Vagina (tissue), 2 donors: ENCODE measurements around the gene HEATR5A.

Experiments used
- CTCF ChIP-seq, 3 experiments: fragments of 450-650 bp in 2 of 3; fragments of 200-600 bp in 1 of 3; sonication (generic) in 1 of 3; IDR thresholded peaks; one replicate each; pipeline ENCODE4 v1.5.1; 2017 to 2019; ENCODE audit warnings: antibody characterized with exemption in 3 of 3, mild to moderate bottlenecking in 2 of 3, moderate library complexity in 2 of 3
- POLR2AphosphoS5 ChIP-seq, 2 donors: sonication (generic); formaldehyde crosslinking; IDR thresholded peaks; one replicate each; pipeline ENCODE4 v1.9.0; 2017; ENCODE audit warnings: antibody characterized with exemption in 2 of 2, mild to moderate bottlenecking in 2 of 2, low read depth in 1 of 2; ENCODE audit not compliant: insufficient read depth in 1 of 2

- TF ChIP-seq CTCF (IDR thresholded peaks at IDR 0.05) (no peak), POLR2AphosphoS5 (IDR thresholded peaks at IDR 0.05; ENCODE audit: insufficient read depth in 1 of 2, low read depth in 1 of 2) (no peak)
Observed at GRCh38 chr14:31258427-31259039, 161.8 kb downstream of the HEATR5A start.
